Esophagus squamous epithelium (tissue), 4 donors: ENCODE results near the gene KANSL1.

Source experiments
- POLR2A ChIP-seq, 4 donors: fragments of 450-650 bp; IDR thresholded peaks; one replicate each; pipeline ENCODE4 v1.6.1; 2017; ENCODE audit warnings: antibody characterized with exemption in 4 of 4, mild to moderate bottlenecking in 4 of 4, moderate library complexity in 3 of 4
- TF ChIP-seq, protein P1 (sequence below), 6 experiments: fragments of 450-650 bp in 4 of 6; fragments of 200-600 bp in 2 of 6; sonication (generic) in 2 of 6; IDR thresholded peaks; one replicate each; pipeline ENCODE4 v1.5.1; 2016 to 2019; ENCODE audit warnings: antibody characterized with exemption in 6 of 6, mild to moderate bottlenecking in 4 of 6, moderate library complexity in 4 of 6

DNA sequence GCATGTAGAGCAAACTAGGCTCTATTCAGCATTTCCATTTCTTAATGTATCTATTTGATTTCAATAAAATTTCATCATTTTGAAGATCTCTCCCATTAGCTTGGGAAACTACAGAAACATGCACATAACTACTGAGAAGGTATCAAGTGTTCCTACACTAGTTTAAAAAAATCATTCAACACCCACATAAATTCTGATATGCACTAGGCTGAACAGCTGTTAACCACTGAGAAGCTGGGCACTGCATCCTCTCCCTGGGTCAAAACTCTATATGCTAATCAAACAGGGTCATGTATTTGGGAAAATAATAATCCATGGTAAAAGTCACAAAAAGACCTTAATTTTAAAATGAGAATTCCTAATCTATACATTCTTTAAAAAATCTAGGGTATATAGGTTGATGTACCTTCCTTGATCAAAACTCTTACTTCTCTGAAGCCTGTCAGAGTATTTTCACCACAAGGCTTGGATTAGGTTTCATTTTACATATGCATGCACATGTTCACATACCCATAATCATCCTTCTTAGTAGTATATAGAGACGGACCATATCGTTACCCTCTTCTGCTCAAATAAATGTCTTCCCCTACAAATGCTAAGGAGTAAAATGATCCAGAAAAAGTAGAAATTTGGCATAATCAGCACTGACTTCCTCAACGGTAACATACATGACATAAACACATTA, 57.2 kb downstream of the KANSL1 start:
- TF ChIP-seq, protein P1, sequence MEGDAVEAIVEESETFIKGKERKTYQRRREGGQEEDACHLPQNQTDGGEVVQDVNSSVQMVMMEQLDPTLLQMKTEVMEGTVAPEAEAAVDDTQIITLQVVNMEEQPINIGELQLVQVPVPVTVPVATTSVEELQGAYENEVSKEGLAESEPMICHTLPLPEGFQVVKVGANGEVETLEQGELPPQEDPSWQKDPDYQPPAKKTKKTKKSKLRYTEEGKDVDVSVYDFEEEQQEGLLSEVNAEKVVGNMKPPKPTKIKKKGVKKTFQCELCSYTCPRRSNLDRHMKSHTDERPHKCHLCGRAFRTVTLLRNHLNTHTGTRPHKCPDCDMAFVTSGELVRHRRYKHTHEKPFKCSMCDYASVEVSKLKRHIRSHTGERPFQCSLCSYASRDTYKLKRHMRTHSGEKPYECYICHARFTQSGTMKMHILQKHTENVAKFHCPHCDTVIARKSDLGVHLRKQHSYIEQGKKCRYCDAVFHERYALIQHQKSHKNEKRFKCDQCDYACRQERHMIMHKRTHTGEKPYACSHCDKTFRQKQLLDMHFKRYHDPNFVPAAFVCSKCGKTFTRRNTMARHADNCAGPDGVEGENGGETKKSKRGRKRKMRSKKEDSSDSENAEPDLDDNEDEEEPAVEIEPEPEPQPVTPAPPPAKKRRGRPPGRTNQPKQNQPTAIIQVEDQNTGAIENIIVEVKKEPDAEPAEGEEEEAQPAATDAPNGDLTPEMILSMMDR (IDR thresholded peaks at IDR 0.05): no peak
- TF ChIP-seq POLR2A (IDR thresholded peaks at IDR 0.05): no peak
